H9 (cell line): ENCODE measurements around the gene STS. TPM values are rescaled to one million over a fixed set of nuclear protein-coding genes. Genes with fewer than 3 reads are reported as not detected.

ENCODE experiments used
- DNase-seq: peaks from one replicate; pipeline ENCODE4 v3.0.0-alpha.2; 2017
- H2AFZ ChIP-seq: one replicate; pipeline ENCODE4 v1.6.1; 2013; ENCODE audit warnings: mild to moderate bottlenecking, low read length, control low read depth, moderate library complexity
- H2AK5ac ChIP-seq: 2 replicates; pipeline ENCODE4 v1.6.1; 2013; ENCODE audit warnings: low read length, control low read depth, mixed read lengths; ENCODE audit not compliant: insufficient read length
- H2BK120ac ChIP-seq: one replicate; pipeline ENCODE4 v1.6.1; 2013; ENCODE audit warnings: low read depth, mild to moderate bottlenecking, low read length, control low read depth, inconsistent platforms; ENCODE audit not compliant: poor library complexity, severe bottlenecking
- H2BK12ac ChIP-seq: 2 replicates; pipeline ENCODE4 v1.6.1; 2013; ENCODE audit warnings: low read length, control low read depth, mixed read lengths, low read depth; ENCODE audit not compliant: insufficient read length
- H2BK15ac ChIP-seq: 2 replicates; pipeline ENCODE4 v1.6.1; 2013; ENCODE audit warnings: low read depth, low read length, control low read depth
- H2BK20ac ChIP-seq: one replicate; pipeline ENCODE4 v1.6.1; 2013; ENCODE audit warnings: low read depth, mild to moderate bottlenecking, low read length, control low read depth, inconsistent platforms; ENCODE audit not compliant: poor library complexity, severe bottlenecking
- H2BK5ac ChIP-seq: 2 replicates; pipeline ENCODE4 v1.6.1; 2013; ENCODE audit warnings: low read length, control low read depth, mixed read lengths; ENCODE audit not compliant: insufficient read length
- H3K14ac ChIP-seq: 2 replicates; pipeline ENCODE4 v1.6.1; 2013; ENCODE audit warnings: low read length, control low read depth; ENCODE audit not compliant: insufficient read depth
- H3K18ac ChIP-seq: 2 replicates; pipeline ENCODE4 v1.6.1; 2013; ENCODE audit warnings: low read depth, mild to moderate bottlenecking, mixed read lengths, low read length, control low read depth; ENCODE audit not compliant: insufficient read length
- H3K23ac ChIP-seq: 2 replicates; pipeline ENCODE4 v1.6.1; 2013; ENCODE audit warnings: low read length, control low read depth, mixed read lengths, low read depth; ENCODE audit not compliant: insufficient read length
- H3K23me2 ChIP-seq: 2 replicates; pipeline ENCODE4 v1.6.1; 2013; ENCODE audit warnings: low read depth, mild to moderate bottlenecking, mixed read lengths, low read length, control low read depth; ENCODE audit not compliant: insufficient read length, poor library complexity, severe bottlenecking
- H3K27ac ChIP-seq: 2 replicates; pipeline ENCODE4 v1.5.1; 2013; ENCODE audit warnings: low read length, control low read depth, mixed read lengths, low read depth; ENCODE audit not compliant: insufficient read length
- H3K27me3 ChIP-seq: 2 replicates; pipeline ENCODE4 v1.6.1; 2013; ENCODE audit warnings: low read length, control low read depth, inconsistent platforms; ENCODE audit not compliant: insufficient read depth
- H3K4ac ChIP-seq: 2 replicates; pipeline ENCODE4 v1.6.1; 2013; ENCODE audit warnings: low read depth, mild to moderate bottlenecking, control low read depth, inconsistent platforms, low read length, moderate library complexity
- H3K4me1 ChIP-seq: 2 replicates; pipeline ENCODE4 v1.6.1; 2013; ENCODE audit warnings: low read length, control low read depth, inconsistent platforms; ENCODE audit not compliant: insufficient read depth
- H3K4me2 ChIP-seq: 2 replicates; pipeline ENCODE4 v1.6.1; 2013; ENCODE audit warnings: low read length, control low read depth, mixed read lengths; ENCODE audit not compliant: insufficient read length, insufficient read depth
- H3K56ac ChIP-seq: 2 replicates; pipeline ENCODE4 v1.6.1; 2013; ENCODE audit warnings: low read depth, mild to moderate bottlenecking, mixed read lengths, low read length, control low read depth; ENCODE audit not compliant: insufficient read length
- H3K79me1 ChIP-seq: 2 replicates; pipeline ENCODE4 v1.6.1; 2013; ENCODE audit warnings: low read depth, mild to moderate bottlenecking, moderate library complexity, low read length, control low read depth, inconsistent platforms; ENCODE audit not compliant: insufficient read depth, poor library complexity, severe bottlenecking
- H3K79me2 ChIP-seq: 2 replicates; pipeline ENCODE4 v1.6.1; 2013; ENCODE audit warnings: low read length, control low read depth, inconsistent platforms; ENCODE audit not compliant: insufficient read depth
- H3K9ac ChIP-seq: 2 replicates; pipeline ENCODE4 v1.6.1; 2013; ENCODE audit warnings: low read length, control low read depth, mixed read lengths; ENCODE audit not compliant: insufficient read length; ENCODE audit errors: extremely low read depth
- H3K9me3 ChIP-seq: one replicate; pipeline ENCODE4 v1.6.1; 2013; ENCODE audit warnings: low read depth, low read length, inconsistent platforms; ENCODE audit not compliant: control insufficient read depth
- H3T11ph ChIP-seq: one replicate; pipeline ENCODE4 v1.6.1; 2013; ENCODE audit warnings: mild to moderate bottlenecking, low read length, control low read depth, inconsistent platforms
- H4K20me1 ChIP-seq: one replicate; pipeline ENCODE4 v1.6.1; 2013; ENCODE audit not compliant: control insufficient read depth, insufficient read length, insufficient read depth
- H4K5ac ChIP-seq: 2 replicates; pipeline ENCODE4 v1.6.1; 2013; ENCODE audit warnings: low read depth, mild to moderate bottlenecking, mixed read lengths, low read length, control low read depth; ENCODE audit not compliant: insufficient read length
- H4K8ac ChIP-seq: replicated peaks from 2 replicates; pipeline ENCODE4 v1.6.1; 2013; ENCODE audit warnings: low read length, control low read depth, mixed read lengths, low read depth; ENCODE audit not compliant: insufficient read length
- H4K91ac ChIP-seq: 2 replicates; pipeline ENCODE4 v1.6.1; 2013; ENCODE audit warnings: low read depth, mild to moderate bottlenecking, moderate library complexity, mixed read lengths, low read length, control low read depth; ENCODE audit not compliant: insufficient read length
- H3K27ac Mint-ChIP-seq, 3 experiments: 2 replicates in 2 of 3; 3 replicates in 1 of 3; pipeline ENCODE4 v1.8.0; 2020 to 2021; ENCODE audit warnings: mixed read lengths in 3 of 3, mild to moderate bottlenecking in 1 of 3, moderate library complexity in 1 of 3
- H3K27me3 Mint-ChIP-seq: 2 replicates; pipeline ENCODE4 v1.8.0; 2021; ENCODE audit warnings: low read depth, mild to moderate bottlenecking, moderate library complexity, mixed read lengths
- H3K36me3 Mint-ChIP-seq, 3 experiments: 2 replicates in 2 of 3; 3 replicates in 1 of 3; pipeline ENCODE4 v1.8.0; 2020 to 2021; ENCODE audit warnings: low read depth in 3 of 3, mixed read lengths in 3 of 3; ENCODE audit not compliant: insufficient read depth in 1 of 3
- H3K4me1 Mint-ChIP-seq, 2 experiments: 2 replicates each; pipeline ENCODE4 v1.8.0; 2020; ENCODE audit warnings: mixed read lengths in 2 of 2
- H3K4me3 Mint-ChIP-seq, 2 experiments: 2 replicates in 1 of 2; 3 replicates in 1 of 2; pipeline ENCODE4 v1.8.0; 2020 to 2021; ENCODE audit warnings: mild to moderate bottlenecking in 2 of 2, mixed read lengths in 2 of 2, moderate library complexity in 1 of 2
- H3K9me3 Mint-ChIP-seq, 2 experiments: 2 replicates in 1 of 2; 3 replicates in 1 of 2; pipeline ENCODE4 v1.8.0; 2020; ENCODE audit warnings: mild to moderate bottlenecking in 2 of 2, mixed read lengths in 2 of 2, moderate library complexity in 1 of 2
- whole genome bisulfite sequencing: extraction: QIAGEN DNeasy Blood & Tissue Kit; methylation state at CpG from one replicate; pipeline ENCODE4 v1.1.7; 2013; ENCODE audit warnings: missing lambda C conversion rate, low lambda C conversion rate, mixed read lengths; ENCODE audit not compliant: insufficient read length; ENCODE audit errors: extremely low coverage; 5-methylcytosine and 5-hydroxymethylcytosine counted together
- total RNA-seq: library from RNA; stranded (reverse); gene quantifications from 2 replicates; pipeline ENCODE4 v1.2.1, GENCODE V29; 2021
- TF ChIP-seq, protein P1 (sequence below): fragments of 200-600 bp; sonication (generic); conservative IDR thresholded peaks from 3 replicates; pipeline ENCODE4 v1.8.0; 2021; ENCODE audit warnings: antibody characterized with exemption, mild to moderate bottlenecking

The STS gene
- total RNA-seq, 1 experiment from 2014 or later, result 3.6 TPM

DNA sequence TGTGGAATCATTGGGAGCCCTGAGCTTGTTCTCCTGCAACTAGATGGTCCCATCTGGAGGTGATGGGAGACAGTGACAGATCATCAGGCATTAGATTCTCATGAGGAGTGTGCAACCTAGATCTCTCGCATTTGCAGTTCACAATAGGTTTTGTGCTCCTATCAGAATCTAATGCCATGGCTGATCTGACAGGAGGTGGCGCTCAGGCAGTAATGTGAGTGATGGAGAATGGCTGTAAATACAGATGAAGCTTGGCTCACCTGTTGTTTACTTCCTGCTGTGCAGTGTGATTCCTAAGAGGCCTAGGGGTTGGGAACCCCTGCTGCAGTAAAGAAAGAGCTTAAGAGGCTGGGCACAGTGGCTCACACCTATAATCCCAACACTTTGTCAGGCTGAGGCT is 42.6 kb downstream of the STS start:
- Histone ChIP-seq H2BK5ac (no peak overlapping the region), H3K23me2 (no peaks in the 10 kb centered on the region), H3K79me1 (no peaks in the 10 kb centered on the region), H4K91ac (no peak overlapping the region), H3K79me2 (no peaks in the 10 kb centered on the region), H2BK15ac (no peak overlapping the region), H3K14ac (no peak overlapping the region), H2BK12ac (no peak overlapping the region), H3K4me1 (no peaks in the 10 kb centered on the region), H4K20me1 (peaks cover 2% of the 10 kb centered on the region), H3K4me2 (no peak overlapping the region), H3K23ac (no peak overlapping the region), H4K5ac (no peak overlapping the region), H3K9me3 (no peaks in the 10 kb centered on the region), H3K56ac (no peak overlapping the region), H3K4ac (no peak overlapping the region), H3K27me3 (no peaks in the 10 kb centered on the region), H3K27ac (no peak overlapping the region), H2AK5ac (no peak overlapping the region), H4K8ac (no peak overlapping the region), H3K9ac (no peak overlapping the region), H3K18ac (no peak overlapping the region), H2AFZ (no peak overlapping the region), H2BK120ac (no peak overlapping the region), H2BK20ac (no peak overlapping the region), H3T11ph (no peak overlapping the region)
- Mint-ChIP-seq H3K4me3 (no peak overlapping the region), H3K36me3 (peaks cover 3 to 17% (median 6%) of the 10 kb centered on the region in 3 experiments; a peak in 5 of 7 replicates), H3K27me3 (no peaks in the 10 kb centered on the region), H3K4me1 (peaks cover 27 to 31% of the 10 kb centered on the region in 2 experiments), H3K27ac (no peak overlapping the region), H3K9me3 (peaks cover 12 to 23% of the 10 kb centered on the region in 2 experiments)
- no CpG with 5 or more reads among the region's 2 CpGs for WGBS
- TF ChIP-seq, protein P1, sequence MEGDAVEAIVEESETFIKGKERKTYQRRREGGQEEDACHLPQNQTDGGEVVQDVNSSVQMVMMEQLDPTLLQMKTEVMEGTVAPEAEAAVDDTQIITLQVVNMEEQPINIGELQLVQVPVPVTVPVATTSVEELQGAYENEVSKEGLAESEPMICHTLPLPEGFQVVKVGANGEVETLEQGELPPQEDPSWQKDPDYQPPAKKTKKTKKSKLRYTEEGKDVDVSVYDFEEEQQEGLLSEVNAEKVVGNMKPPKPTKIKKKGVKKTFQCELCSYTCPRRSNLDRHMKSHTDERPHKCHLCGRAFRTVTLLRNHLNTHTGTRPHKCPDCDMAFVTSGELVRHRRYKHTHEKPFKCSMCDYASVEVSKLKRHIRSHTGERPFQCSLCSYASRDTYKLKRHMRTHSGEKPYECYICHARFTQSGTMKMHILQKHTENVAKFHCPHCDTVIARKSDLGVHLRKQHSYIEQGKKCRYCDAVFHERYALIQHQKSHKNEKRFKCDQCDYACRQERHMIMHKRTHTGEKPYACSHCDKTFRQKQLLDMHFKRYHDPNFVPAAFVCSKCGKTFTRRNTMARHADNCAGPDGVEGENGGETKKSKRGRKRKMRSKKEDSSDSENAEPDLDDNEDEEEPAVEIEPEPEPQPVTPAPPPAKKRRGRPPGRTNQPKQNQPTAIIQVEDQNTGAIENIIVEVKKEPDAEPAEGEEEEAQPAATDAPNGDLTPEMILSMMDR, result peak; percentile 23; the same call in 2 of the 3 replicates
- DNase-seq, result no peak
